Measurements from ENCODE around the gene ANKRD10. TPM values are rescaled to one million over a fixed set of nuclear protein-coding genes. Genes with fewer than 3 reads are reported as not detected.
"Not testable (repeated sequence)": the region's sequence is repeated elsewhere in the genome, so short reads cannot be mapped to it uniquely, and the experiment has no call there.

Gene ANKRD10
- total RNA-seq, 2 donors from 2014 or later: 195 to 200 TPM

GRCh38 chr13:110957931-110958330 is 43.1 kb upstream of the ANKRD10 start:
- no peak for TF ChIP-seq CTCF (IDR thresholded peaks at IDR 0.05)
- Histone ChIP-seq H3K4me3 (no peak overlapping the region), H3K9me3 (no peaks in the 10 kb centered on the region), H3K27ac (no peak overlapping the region), H3K4me1 (ENCODE audit: control insufficient read depth in 1 of 2, low read depth in 2 of 2) (peaks cover 0 to 14% of the 10 kb centered on the region in 2 donors), H3K36me3 (no peaks in the 10 kb centered on the region), H3K27me3 (replicated peaks; ENCODE audit: insufficient read depth) (no peaks in the 10 kb centered on the region)
- ATAC-seq (ENCODE audit: insufficient number of reproducible peaks, low FRiP score, low read depth) (no peak), DNase-seq (ENCODE audit: low spot score) (no peak)

GRCh38 chr13:110957181-110957884 is 42.5 kb upstream of the ANKRD10 start:
- Histone ChIP-seq H3K27ac (no peak overlapping the region), H3K4me3 (no peak overlapping the region), H3K27me3 (replicated peaks; ENCODE audit: insufficient read depth) (no peaks in the 10 kb centered on the region), H3K9me3 (no peaks in the 10 kb centered on the region), H3K36me3 (no peaks in the 10 kb centered on the region), H3K4me1 (ENCODE audit: control insufficient read depth in 1 of 2, low read depth in 2 of 2) (peaks cover 0 to 14% of the 10 kb centered on the region in 2 donors)
- DNase-seq (ENCODE audit: low spot score): no peak
- ATAC-seq (ENCODE audit: insufficient number of reproducible peaks, low FRiP score, low read depth): no peak
- TF ChIP-seq CTCF (IDR thresholded peaks at IDR 0.05): no peak

- H3K27me3 ChIP-seq (replicated peaks; ENCODE audit: insufficient read depth); H3K27ac ChIP-seq; H3K36me3 ChIP-seq; ATAC-seq (ENCODE audit: insufficient number of reproducible peaks, low FRiP score, low read depth); DNase-seq (ENCODE audit: low spot score); H3K4me3 ChIP-seq; H3K9me3 ChIP-seq: not testable (repeated sequence)
- peaks cover 0 to 14% of the 10 kb centered on the region in 2 donors for H3K4me1 ChIP-seq (ENCODE audit: control insufficient read depth in 1 of 2, low read depth in 2 of 2)
These were observed 41.3 kb upstream of the ANKRD10 start for GRCh38 chr13:110956216-110956615.

GRCh38 chr13:110955608-110956007 is 40.7 kb upstream of the ANKRD10 start:
- not testable (repeated sequence) for ATAC-seq (ENCODE audit: insufficient number of reproducible peaks, low FRiP score, low read depth); H3K4me3 ChIP-seq; H3K36me3 ChIP-seq; H3K27me3 ChIP-seq (replicated peaks; ENCODE audit: insufficient read depth); H3K9me3 ChIP-seq; DNase-seq (ENCODE audit: low spot score)
- Histone ChIP-seq H3K27ac (peak overlapping the region; percentile 61 to 73), H3K4me1 (ENCODE audit: control insufficient read depth in 1 of 2, low read depth in 2 of 2) (peaks cover 0 to 14% of the 10 kb centered on the region in 2 donors)

GRCh38 chr13:110955072-110955503 is 40.2 kb upstream of the ANKRD10 start:
- not testable (repeated sequence) for H3K36me3 ChIP-seq; H3K9me3 ChIP-seq; H3K27me3 ChIP-seq (replicated peaks; ENCODE audit: insufficient read depth)
- H3K27ac ChIP-seq: peak overlapping the region; percentile 61 to 73
- H3K4me1 ChIP-seq (ENCODE audit: control insufficient read depth in 1 of 2, low read depth in 2 of 2): peaks cover 0 to 14% of the 10 kb centered on the region in 2 donors
- DNase-seq (ENCODE audit: low spot score) (peak; percentile 49), ATAC-seq (ENCODE audit: insufficient number of reproducible peaks, low FRiP score, low read depth) (peak; percentile 92)
- peak overlapping the region; percentile 16 for H3K4me3 ChIP-seq

- H3K9me3 ChIP-seq; H3K27me3 ChIP-seq (replicated peaks; ENCODE audit: insufficient read depth); H3K36me3 ChIP-seq; DNase-seq (ENCODE audit: low spot score); ATAC-seq (ENCODE audit: insufficient number of reproducible peaks, low FRiP score, low read depth); H3K4me3 ChIP-seq: not testable (repeated sequence)
- peak overlapping the region; percentile 61 to 64 for H3K27ac ChIP-seq
- H3K4me1 ChIP-seq (ENCODE audit: control insufficient read depth in 1 of 2, low read depth in 2 of 2): peaks cover 0 to 14% of the 10 kb centered on the region in 2 donors
These were observed 39.7 kb upstream of the ANKRD10 start for GRCh38 chr13:110954533-110954920.

- Histone ChIP-seq H3K4me1 (ENCODE audit: control insufficient read depth in 1 of 2, low read depth in 2 of 2) (peaks cover 0 to 14% of the 10 kb centered on the region in 2 donors), H3K4me3 (no peak overlapping the region), H3K36me3 (no peaks in the 10 kb centered on the region), H3K9me3 (no peaks in the 10 kb centered on the region), H3K27me3 (replicated peaks; ENCODE audit: insufficient read depth) (no peaks in the 10 kb centered on the region), H3K27ac (peak overlapping the region; percentile 61 to 64)
- ATAC-seq (ENCODE audit: insufficient number of reproducible peaks, low FRiP score, low read depth) (no peak), DNase-seq (ENCODE audit: low spot score) (no peak)
- TF ChIP-seq CTCF (IDR thresholded peaks at IDR 0.05): no peak
These were observed 39.1 kb upstream of the ANKRD10 start for GRCh38 chr13:110953833-110954532.
